GM19239 (cell line): ENCODE data around the gene HBG1.
"Not testable (repeated sequence)": the region's sequence is repeated elsewhere in the genome, so short reads cannot be mapped to it uniquely, and the experiment has no call there.

Experiments used
- DNase-seq: peaks from one replicate; pipeline ENCODE4 v3.0.0; 2011; ENCODE audit warnings: low spot score; ENCODE audit not compliant: insufficient read length
- FAIRE-seq: peaks from 2 replicates; lab custom pipeline; 2011; peaks lifted over from hg19 to GRCh38; lab: Jason Lieb, UNC

Gene HBG1

DNA sequence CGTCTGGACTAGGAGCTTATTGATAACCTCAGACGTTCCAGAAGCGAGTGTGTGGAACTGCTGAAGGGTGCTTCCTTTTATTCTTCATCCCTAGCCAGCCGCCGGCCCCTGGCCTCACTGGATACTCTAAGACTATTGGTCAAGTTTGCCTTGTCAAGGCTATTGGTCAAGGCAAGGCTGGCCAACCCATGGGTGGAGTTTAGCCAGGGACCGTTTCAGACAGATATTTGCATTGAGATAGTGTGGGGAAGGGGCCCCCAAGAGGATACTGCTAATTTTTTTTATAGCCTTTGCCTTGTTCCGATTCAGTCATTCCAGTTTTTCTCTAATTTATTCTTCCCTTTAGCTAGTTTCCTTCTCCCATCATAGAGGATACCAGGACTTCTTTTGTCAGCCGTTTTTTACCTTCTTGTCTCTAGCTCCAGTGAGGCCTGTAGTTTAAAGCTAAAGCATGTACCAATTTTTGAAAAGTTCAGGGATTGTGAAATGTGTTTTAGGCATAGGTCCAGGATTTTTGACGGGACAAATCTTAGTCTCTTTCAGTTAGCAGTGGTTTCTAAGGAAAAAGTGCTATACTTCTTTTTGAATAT, at the start of gene HBG1:
TSS of gene HBG1 (minus strand) at position 51 of the 590 bp plus-strand sequence. CDS start 53 bp downstream, outside the sequence.
- FAIRE-seq, DNase-seq: not testable (repeated sequence)

DNA sequence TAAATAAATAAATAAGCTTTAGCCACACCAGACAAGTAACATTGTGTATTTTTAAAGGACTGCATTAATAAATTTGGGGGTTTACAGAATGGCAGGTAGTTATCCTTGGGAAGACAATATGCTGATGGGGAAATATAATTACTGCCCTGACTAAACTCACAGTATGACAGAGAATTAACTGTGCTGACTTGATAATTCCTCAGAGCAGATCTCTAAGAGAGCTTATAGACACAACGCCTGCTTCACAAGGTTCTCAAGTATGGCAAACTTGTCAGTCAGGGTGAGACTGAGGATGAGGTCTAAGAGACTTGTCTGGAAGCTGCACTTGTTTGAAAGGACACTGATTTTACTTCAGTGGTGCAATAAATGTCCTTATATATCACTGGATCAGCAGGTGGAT, 48.8 kb upstream of the HBG1 start:
- DNase-seq (no peak), FAIRE-seq (no peak)

DNA sequence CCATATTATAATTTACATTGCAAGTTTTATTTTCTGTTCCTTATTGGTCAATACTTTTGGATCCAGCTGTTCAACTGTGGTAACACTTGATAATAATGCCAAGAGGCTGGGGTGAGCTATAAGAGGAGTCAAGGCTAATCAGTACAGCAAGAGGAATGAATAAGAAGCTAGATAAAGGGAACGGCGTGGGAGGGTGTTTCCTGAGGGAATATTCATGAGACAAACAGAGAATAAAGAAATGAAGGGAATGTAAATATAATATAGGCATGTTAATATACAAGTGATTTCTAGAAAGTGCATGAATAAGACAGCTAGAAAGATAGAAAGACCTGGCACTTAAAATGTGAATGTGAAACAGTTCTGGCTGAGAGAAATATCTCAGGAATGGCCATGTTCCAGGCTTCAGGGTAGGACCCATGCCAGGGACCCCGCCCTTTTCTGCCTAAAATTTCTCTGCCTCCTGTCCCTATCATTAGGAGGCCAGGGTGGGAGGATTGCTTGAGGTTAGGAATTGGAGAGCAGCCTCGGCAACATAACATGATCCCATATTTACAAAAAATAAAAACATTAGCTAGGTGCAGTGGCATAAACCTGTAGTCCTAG, 48.2 kb upstream of the HBG1 start:
- FAIRE-seq: no peak
- no peak for DNase-seq

DNA sequence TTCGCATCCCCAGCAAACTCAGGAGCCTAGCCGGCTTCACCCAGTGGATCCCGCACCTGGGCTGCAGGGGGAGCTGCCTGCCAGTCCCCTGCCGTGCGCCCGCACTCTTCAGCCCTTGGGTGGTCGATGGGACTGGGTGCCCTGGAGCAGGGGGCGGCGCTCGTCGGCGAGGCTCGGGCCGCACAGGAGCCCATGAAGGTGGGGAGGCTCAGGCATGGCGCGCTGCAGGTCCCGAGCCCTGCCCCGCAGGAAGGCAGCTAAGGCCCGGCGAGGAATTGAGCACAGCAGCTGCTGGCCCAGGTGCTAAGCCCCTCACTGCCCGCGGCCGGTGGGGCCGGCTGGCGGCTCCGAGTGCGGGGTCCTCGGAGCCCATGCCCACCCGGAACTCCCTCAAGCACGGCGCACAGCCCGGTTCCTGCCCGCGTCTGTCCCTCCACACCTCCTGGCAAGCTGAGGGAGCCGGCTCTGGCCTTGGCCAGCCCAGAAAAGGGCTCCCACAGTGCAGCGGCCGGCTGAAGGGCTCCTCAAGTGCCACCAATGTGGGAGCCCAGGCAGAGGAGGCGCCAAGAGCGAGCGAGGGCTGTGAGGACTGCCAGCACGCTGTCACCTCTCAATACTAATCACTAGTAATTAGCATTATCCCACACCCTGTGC, 44.8 kb upstream of the HBG1 start:
- not testable (repeated sequence) for FAIRE-seq, DNase-seq

DNA sequence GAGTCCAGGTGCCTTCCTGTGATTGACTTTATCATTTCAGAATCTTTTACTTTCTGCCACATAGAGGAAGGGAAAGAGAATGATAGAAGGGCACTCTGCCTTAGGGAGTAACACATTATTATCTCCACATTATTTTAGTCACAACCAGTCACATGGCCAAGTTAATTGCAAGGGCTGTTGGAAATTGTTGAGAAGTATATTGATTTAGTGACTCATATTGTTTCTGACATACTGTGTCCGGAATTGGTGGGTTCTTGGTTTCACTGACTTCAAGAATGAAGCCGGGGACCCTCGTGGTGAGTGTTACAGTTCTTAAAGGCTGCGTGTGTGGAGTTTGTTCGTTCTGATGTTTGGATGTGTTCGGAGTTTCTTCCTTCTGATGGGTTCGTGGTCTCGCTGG, 43.4 kb upstream of the HBG1 start:
- no peak for FAIRE-seq
- no peak for DNase-seq

DNA sequence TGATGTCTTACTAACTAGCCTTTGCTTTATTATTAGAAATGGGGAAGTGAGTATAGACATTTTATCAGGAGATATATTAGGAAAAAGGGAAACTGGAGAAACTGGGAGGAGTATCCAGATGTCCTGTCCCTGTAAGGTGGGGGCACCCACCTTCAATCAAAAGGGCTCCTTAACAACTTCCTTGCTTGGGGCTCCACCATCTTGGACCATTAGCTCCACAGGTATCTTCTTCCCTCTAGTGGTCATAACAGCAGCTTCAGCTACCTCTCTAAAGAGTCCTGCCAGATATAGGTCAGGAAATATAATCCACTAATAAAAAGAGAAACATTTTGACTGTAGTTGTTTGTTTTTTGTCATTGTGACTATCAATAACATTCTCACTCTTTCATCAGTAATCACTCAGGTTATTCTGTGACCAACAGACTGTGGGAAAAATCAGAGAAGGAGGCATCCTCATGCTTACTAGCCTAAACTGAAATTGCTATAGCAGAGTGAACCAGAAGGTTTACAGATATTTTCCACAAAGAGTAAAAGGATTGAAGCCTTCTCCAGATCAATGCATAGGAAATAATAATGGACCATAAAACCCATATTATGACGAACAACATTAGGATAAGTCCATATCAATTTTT, 41.7 kb upstream of the HBG1 start:
- peak; percentile 11 for FAIRE-seq
- peak; percentile 25 for DNase-seq

- FAIRE-seq (no peak), DNase-seq (no peak)
Measured at GRCh38 chr11:5290106-5290505, 40.4 kb upstream of the HBG1 start.

- FAIRE-seq: no peak
- no peak for DNase-seq
Measured at GRCh38 chr11:5289696-5290095, 40.0 kb upstream of the HBG1 start.

DNA sequence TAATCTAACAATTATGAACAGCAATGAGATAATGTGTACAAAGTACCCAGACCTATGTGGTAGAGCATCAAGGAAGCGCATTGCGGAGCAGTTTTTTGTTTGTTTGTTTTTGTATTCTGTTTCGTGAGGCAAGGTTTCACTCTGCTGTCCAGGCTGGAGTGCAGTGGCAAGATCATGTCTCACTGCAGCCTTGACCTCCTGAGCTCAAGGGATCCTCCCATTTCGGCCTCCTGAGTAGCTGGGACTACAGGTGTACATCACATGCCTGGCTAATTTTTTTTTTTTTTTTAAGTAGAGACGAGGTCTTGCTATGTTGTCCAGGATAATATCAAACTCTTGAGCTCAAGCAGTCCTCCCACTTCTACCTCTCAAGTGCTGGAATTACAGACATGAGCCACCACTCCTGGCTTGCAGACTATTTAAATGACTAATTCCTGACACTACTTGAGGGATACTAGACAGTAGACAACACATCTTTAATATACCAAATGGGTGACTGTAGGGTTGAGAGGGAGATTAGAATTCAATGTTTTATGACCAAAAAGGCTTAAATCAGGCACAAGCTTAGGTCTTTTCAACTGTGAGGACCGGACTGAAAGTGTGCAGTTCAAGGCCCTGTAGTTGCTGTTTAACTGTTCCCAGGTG, 39.4 kb upstream of the HBG1 start:
- DNase-seq (no peak), FAIRE-seq (no peak)

GRCh38 chr11:5288108-5288905, 38.6 kb upstream of the HBG1 start:
- FAIRE-seq (no peak), DNase-seq (no peak)

DNA sequence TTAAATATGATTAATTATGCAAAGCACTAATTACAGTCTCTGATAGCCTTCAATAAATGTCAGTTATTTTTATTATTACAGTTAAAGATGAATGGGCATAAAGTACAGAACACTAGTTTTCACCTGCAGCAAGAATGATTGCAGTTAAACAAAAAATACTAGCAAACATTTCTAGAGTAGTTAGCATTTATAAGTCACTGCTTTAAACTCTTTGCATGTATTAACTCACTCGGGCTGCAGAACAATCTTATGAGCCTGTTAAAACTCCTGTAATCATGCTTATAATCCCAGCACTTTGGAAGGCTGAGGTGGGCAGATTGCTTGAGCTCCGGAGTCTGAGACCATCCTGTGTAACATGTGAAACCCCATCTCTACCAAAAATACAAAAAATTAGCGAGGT, 37.2 kb upstream of the HBG1 start:
- DNase-seq: no peak
- FAIRE-seq: no peak

DNA sequence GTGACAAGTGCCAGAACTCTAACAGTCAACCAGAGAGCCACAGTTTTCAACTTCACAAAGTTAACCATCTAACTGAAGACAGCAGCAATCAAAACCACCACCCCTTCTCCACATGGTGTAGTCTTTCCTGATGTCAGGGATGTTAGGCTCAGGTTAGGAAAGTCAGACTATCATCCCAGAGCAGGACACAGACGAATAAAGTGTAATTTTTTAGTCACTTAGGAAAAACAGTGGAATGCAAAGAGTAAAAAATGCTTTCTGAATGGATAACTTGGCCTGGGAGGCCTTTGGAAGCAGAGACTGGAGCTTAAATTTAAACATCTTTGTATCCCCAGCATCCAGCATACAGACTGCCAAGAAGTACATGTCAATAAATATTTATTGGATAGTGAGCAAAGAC, 36.7 kb upstream of the HBG1 start:
- no peak for DNase-seq

GRCh38 chr11:5285703-5286340, 36.2 kb upstream of the HBG1 start:
- no peak for DNase-seq
- no peak for FAIRE-seq

More for the DNA sequence above, 36.7 kb upstream of the HBG1 start:
- FAIRE-seq: no peak

DNA sequence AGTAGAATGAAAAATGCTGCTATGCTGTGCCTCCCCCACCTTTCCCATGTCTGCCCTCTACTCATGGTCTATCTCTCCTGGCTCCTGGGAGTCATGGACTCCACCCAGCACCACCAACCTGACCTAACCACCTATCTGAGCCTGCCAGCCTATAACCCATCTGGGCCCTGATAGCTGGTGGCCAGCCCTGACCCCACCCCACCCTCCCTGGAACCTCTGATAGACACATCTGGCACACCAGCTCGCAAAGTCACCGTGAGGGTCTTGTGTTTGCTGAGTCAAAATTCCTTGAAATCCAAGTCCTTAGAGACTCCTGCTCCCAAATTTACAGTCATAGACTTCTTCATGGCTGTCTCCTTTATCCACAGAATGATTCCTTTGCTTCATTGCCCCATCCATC, 35.0 kb upstream of the HBG1 start:
- FAIRE-seq: no peak
- DNase-seq: no peak

DNA sequence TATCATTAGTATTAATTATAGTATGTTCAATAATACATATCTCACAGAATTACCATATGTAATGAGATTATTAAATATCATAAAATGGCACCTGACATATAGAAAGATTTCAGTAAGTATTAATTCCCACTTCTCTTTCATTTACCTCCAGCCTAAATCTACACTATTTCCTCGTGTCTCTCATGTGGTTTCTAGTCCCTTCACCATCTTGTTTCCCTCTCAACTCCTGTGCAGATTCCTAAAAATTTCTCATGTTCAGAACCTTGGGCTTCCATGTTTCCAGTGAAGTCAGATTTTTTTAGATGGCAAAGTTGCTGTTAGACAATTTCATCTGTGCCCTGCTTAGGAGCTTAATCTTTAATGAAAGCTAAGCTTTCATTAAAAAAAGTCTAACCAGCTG, 34.2 kb upstream of the HBG1 start:
- no peak for DNase-seq
- FAIRE-seq: no peak

GRCh38 chr11:5283086-5283485, 33.4 kb upstream of the HBG1 start:
- FAIRE-seq: no peak
- no peak for DNase-seq

GRCh38 chr11:5282628-5283027, 33.0 kb upstream of the HBG1 start:
- FAIRE-seq (no peak), DNase-seq (no peak)

- no peak for DNase-seq
- FAIRE-seq: no peak
Measured at GRCh38 chr11:5281596-5281995, 31.9 kb upstream of the HBG1 start.

GRCh38 chr11:5280582-5281102, 31.0 kb upstream of the HBG1 start:
- DNase-seq (peak; percentile 20), FAIRE-seq (peak; percentile 80)
